Cardiac fibroblast (primary cell): ENCODE results near the gene PLAGL2.

Experiments used
- DNase-seq, 2 donors: peaks; one replicate each; pipeline versions ENCODE4 v3.0.0 to v3.0.0-alpha.2; 2010; ENCODE audit warnings: low read depth in 2 of 2
- H3K4me3 ChIP-seq, 2 donors: replicated peaks in 1 of 2; 1 replicate in 1 of 2; 2 replicates in 1 of 2; pipeline ENCODE4 v1.5.1; 2011; ENCODE audit warnings: low read depth in 2 of 2, low read length in 2 of 2, mild to moderate bottlenecking in 2 of 2, moderate library complexity in 1 of 2
- TF ChIP-seq, protein P1 (sequence below): IDR thresholded peaks from one replicate; pipeline ENCODE4 v1.5.1; 2011; ENCODE audit warnings: low read depth, mild to moderate bottlenecking, low read length, inconsistent platforms

PLAGL2 gene

GRCh38 chr20:32209850-32210605 is 2.5 kb upstream of the PLAGL2 start:
- H3K4me3 ChIP-seq: no peak overlapping the region
- peak in 1 of 2 donors; percentile 18 for DNase-seq

GRCh38 chr20:32208499-32209154 is 1.1 kb upstream of the PLAGL2 start:
- H3K4me3 ChIP-seq: peak overlapping the region; percentile 92 to 100
- TF ChIP-seq, protein P1, sequence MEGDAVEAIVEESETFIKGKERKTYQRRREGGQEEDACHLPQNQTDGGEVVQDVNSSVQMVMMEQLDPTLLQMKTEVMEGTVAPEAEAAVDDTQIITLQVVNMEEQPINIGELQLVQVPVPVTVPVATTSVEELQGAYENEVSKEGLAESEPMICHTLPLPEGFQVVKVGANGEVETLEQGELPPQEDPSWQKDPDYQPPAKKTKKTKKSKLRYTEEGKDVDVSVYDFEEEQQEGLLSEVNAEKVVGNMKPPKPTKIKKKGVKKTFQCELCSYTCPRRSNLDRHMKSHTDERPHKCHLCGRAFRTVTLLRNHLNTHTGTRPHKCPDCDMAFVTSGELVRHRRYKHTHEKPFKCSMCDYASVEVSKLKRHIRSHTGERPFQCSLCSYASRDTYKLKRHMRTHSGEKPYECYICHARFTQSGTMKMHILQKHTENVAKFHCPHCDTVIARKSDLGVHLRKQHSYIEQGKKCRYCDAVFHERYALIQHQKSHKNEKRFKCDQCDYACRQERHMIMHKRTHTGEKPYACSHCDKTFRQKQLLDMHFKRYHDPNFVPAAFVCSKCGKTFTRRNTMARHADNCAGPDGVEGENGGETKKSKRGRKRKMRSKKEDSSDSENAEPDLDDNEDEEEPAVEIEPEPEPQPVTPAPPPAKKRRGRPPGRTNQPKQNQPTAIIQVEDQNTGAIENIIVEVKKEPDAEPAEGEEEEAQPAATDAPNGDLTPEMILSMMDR: no peak
- peak in 1 of 2 donors; percentile 34 for DNase-seq

More at GRCh38 chr20:32209850-32210605, 2.5 kb upstream of the PLAGL2 start:
- TF ChIP-seq, protein P1: no peak

- DNase-seq: no peak
- H3K4me3 ChIP-seq: peak overlapping the region; percentile 94 to 100
- TF ChIP-seq, protein P1: no peak
These were observed 550 bp downstream of the PLAGL2 start for GRCh38 chr20:32206760-32207625.

DNA sequence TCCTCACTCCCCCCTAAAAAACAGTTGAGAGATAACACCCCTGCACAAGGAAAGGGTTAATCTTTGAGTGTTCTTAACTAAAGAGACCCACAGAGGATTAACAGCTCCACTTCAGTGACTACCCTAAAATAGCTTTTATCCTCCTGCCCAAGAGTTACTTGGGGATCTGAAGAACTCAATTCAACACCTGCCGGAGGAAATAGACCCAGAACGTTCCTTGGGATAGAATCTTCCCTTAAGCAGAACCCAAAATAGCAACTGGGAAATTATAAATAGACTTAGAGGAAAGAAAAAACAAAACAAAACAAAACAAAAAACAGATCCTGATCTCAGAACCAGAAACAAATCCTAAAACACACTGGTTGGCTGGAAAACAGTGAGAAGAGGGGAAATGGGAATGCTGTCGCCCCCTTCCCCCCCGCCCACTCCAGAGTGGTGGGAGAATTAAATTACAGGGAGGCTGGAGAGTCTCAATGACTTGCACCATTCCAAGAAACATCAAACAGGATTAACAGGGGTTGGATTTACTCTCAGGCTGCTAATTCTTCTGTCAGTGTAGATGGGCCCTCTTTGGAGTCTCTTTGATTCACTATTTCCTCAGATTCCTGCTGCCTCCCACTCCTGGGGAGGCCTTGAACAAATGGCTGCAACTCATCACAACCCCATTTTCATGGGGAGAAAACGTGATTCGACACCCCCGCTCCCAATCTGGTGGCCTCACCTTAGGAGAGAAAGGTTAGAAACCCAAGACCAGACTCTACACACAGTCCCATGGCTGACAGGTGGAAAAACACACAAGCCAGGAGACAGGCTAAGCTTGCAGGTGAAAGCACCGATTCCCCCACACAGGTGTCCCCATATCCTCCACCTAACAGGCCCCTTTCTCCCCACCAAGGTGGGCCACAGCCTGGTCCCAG is 1.4 kb downstream of the PLAGL2 start:
- peak overlapping the region; percentile 94 to 100 for H3K4me3 ChIP-seq
- TF ChIP-seq, protein P1: no peak
- DNase-seq: no peak

GRCh38 chr20:32205110-32205842 is 2.3 kb downstream of the PLAGL2 start:
- H3K4me3 ChIP-seq: no peak overlapping the region
- DNase-seq: peak in 1 of 2 donors; percentile 57
- TF ChIP-seq, protein P1: no peak
